SU-DHL-6 (cell line): ENCODE data around the gene SYT2.
"Not testable (repeated sequence)": the region's sequence is repeated elsewhere in the genome, so short reads cannot be mapped to it uniquely, and the experiment has no call there.

Source experiments
- H2AFZ ChIP-seq: fragments of 200-600 bp; sonication (generic); 2 replicates; pipeline ENCODE4 v1.6.1; 2014; ENCODE audit warnings: low read depth, mild to moderate bottlenecking, moderate library complexity, mixed read lengths, antibody characterized with exemption, low read length; ENCODE audit not compliant: severe bottlenecking
- H3F3A ChIP-seq: fragments of 200-600 bp; shearing (Covaris generic); 2 replicates; pipeline ENCODE4 v1.6.0; 2016; ENCODE audit warnings: antibody characterized with exemption, mild to moderate bottlenecking; ENCODE audit not compliant: insufficient read depth
- H3K27ac ChIP-seq: fragments of 200-600 bp; sonication (generic); 2 replicates; pipeline ENCODE4 v1.5.1; 2016; ENCODE audit warnings: low read depth, mild to moderate bottlenecking, low read length, moderate library complexity, mixed read lengths
- H3K27me3 ChIP-seq: fragments of 200-600 bp; sonication (generic), shearing (Covaris generic); 2 replicates; pipeline ENCODE4 v1.6.0; 2014; ENCODE audit warnings: mild to moderate bottlenecking, low read length
- H3K36me3 ChIP-seq: fragments of 200-600 bp; sonication (generic); 2 replicates; pipeline ENCODE4 v1.6.1; 2014; ENCODE audit warnings: mild to moderate bottlenecking, low read length, mixed read lengths
- H3K4me2 ChIP-seq: fragments of 300-600, 200-600 bp; shearing (Covaris generic), sonication (generic); 2 replicates; pipeline ENCODE4 v1.6.0; 2014; ENCODE audit warnings: low read length, low read depth, mild to moderate bottlenecking; ENCODE audit not compliant: poor library complexity, severe bottlenecking
- H3K4me3 ChIP-seq: fragments of 200-600 bp; sonication (generic); 2 replicates; pipeline ENCODE4 v1.5.1; 2014; ENCODE audit warnings: antibody characterized with exemption, low read length, mild to moderate bottlenecking, mixed read lengths; ENCODE audit not compliant: insufficient read depth, poor library complexity, severe bottlenecking
- H3K79me2 ChIP-seq: fragments of 200-600 bp; sonication (generic); 2 replicates; pipeline ENCODE4 v1.6.1; 2014; ENCODE audit warnings: mild to moderate bottlenecking, low read length, moderate library complexity; ENCODE audit not compliant: insufficient read depth
- H3K9ac ChIP-seq: fragments of 200-600 bp; sonication (generic); 2 replicates; pipeline ENCODE4 v1.7.0; 2014; ENCODE audit warnings: mild to moderate bottlenecking, low read length
- H3K9me2 ChIP-seq: fragments of 200-600 bp; sonication (generic); replicated peaks from 2 replicates; pipeline ENCODE4 v1.6.1; 2014; ENCODE audit warnings: low read length; ENCODE audit not compliant: insufficient read depth
- H3K9me3 ChIP-seq: fragments of 200-600 bp; sonication (generic); 2 replicates; pipeline ENCODE4 v1.6.1; 2014; ENCODE audit warnings: low read length, mixed read lengths; ENCODE audit not compliant: insufficient read depth
- H4K20me1 ChIP-seq: fragments of 200-600 bp; sonication (generic); 2 replicates; pipeline ENCODE4 v1.6.1; 2014; ENCODE audit warnings: low read depth, mild to moderate bottlenecking, antibody characterized with exemption, low read length, moderate library complexity, mixed read lengths
- CTCF ChIP-seq: fragments of 200-600 bp; sonication (generic); IDR thresholded peaks from one replicate; pipeline ENCODE4 v1.5.1; 2017; ENCODE audit warnings: antibody characterized with exemption, mild to moderate bottlenecking, low read length, moderate library complexity; ENCODE audit not compliant: insufficient read depth, poor library complexity, severe bottlenecking
- EZH2phosphoT487 ChIP-seq: fragments of 200-600 bp; sonication (generic), shearing (Covaris generic); conservative IDR thresholded peaks from 2 replicates; pipeline ENCODE4 v1.6.1; 2018; ENCODE audit warnings: mild to moderate bottlenecking, antibody characterized with exemption, low read length, moderate library complexity, mixed read lengths

SYT2 gene

GRCh38 chr1:202547215-202547614, 163.0 kb downstream of the SYT2 start:
- Histone ChIP-seq H3K36me3 (no peaks in the 10 kb centered on the region), H3K9ac (no peak overlapping the region), H3K27ac (no peak overlapping the region), H3K27me3 (no peaks in the 10 kb centered on the region), H3K4me2 (no peak overlapping the region), H3F3A (no peaks in the 10 kb centered on the region), H3K9me2 (no peaks in the 10 kb centered on the region), H2AFZ (no peak overlapping the region), H3K4me3 (no peak overlapping the region), H3K79me2 (no peaks in the 10 kb centered on the region), H3K9me3 (no peaks in the 10 kb centered on the region), H4K20me1 (no peaks in the 10 kb centered on the region)
- TF ChIP-seq CTCF (no peak), EZH2phosphoT487 (no peak)

- not testable (repeated sequence) for H3K9ac ChIP-seq, H3K27ac ChIP-seq
These were observed 163.5 kb downstream of the SYT2 start for GRCh38 chr1:202546796-202547195.

GRCh38 chr1:202546377-202546776, 163.9 kb downstream of the SYT2 start:
- not testable (repeated sequence) for H3K9ac ChIP-seq, H3K4me2 ChIP-seq, H3K27me3 ChIP-seq, H3K4me3 ChIP-seq, H4K20me1 ChIP-seq, H3K79me2 ChIP-seq, H3K9me2 ChIP-seq, H2AFZ ChIP-seq, H3K36me3 ChIP-seq, H3K9me3 ChIP-seq, H3F3A ChIP-seq, H3K27ac ChIP-seq

More at GRCh38 chr1:202546796-202547195, 163.5 kb downstream of the SYT2 start:
- H3K27me3 ChIP-seq, H3K79me2 ChIP-seq, H4K20me1 ChIP-seq, H3K9me2 ChIP-seq, H3K36me3 ChIP-seq, H3K4me2 ChIP-seq, H3F3A ChIP-seq, H3K9me3 ChIP-seq, H2AFZ ChIP-seq, H3K4me3 ChIP-seq: not testable (repeated sequence)

DNA sequence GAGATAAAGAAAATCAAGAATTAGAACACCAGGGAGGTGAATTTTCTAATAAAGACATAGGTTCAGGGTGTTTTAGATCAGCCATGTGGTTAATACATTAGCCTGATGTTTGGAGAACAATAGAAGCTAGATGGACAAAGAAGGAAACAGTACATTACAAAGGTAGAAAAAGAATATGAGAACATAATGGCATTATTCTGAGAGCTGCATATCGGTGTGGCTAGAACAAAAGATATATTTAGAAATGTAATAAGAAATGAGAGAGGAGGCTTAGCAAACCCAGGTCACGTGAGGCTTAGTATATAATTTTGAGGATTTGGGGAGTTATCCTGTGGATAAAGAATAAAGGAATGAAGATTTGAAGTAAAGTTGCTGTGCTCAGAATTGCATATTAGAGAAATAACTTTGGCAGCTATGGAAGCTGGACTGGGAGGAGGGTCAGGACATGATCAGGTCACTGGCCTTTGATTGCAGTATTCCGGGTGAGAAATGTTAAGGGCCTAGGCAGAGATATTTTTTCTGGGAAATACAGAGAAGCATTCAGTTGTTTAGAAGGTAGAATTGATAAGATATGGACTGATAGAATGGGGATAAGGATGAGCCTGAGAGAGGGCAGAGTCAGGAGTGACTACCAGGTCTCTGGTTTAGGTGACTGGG, 164.5 kb downstream of the SYT2 start:
- H3K4me2 ChIP-seq, H3K9me2 ChIP-seq, H3K27ac ChIP-seq, H3K9me3 ChIP-seq, H4K20me1 ChIP-seq, H3F3A ChIP-seq, H3K9ac ChIP-seq, H3K36me3 ChIP-seq, H3K4me3 ChIP-seq, H2AFZ ChIP-seq, H3K27me3 ChIP-seq, H3K79me2 ChIP-seq: not testable (repeated sequence)

DNA sequence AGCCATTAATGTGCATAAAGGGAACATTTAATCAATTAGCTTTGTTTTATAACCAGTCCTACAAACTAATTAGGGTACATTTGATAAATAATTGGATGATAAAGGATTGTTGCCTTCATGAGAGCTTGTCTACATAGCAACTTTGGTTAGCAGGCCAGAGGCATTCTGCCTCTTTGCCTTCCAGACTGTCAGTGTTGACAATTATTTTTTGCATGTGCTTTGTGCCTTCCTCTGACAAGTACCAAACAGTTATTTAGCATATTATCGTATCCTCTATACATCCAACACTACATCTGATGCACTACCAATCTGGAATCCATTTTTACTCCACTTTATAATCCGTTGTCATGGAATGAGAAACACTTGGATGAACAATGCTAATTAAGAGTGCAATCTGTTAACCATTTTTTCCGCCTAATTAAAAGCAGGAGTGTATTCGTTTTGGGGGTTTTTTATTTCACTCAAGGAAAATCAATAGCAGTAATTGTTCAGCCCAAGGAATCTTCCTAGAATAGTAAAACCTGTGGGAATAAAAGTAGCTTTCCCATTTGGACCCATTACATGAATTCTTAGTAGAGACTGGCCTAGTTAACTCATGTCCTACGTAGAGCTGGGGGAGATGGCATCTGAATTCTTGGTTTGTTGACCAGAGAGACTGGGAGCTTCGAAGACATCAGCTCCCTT, 165.3 kb downstream of the SYT2 start:
- not testable (repeated sequence) for H3K79me2 ChIP-seq, H3F3A ChIP-seq, H2AFZ ChIP-seq, H3K27ac ChIP-seq, H3K4me2 ChIP-seq, H3K9ac ChIP-seq, H3K9me2 ChIP-seq, H3K27me3 ChIP-seq, H3K9me3 ChIP-seq, H3K4me3 ChIP-seq, H4K20me1 ChIP-seq, H3K36me3 ChIP-seq

- H3K4me2 ChIP-seq, H3K9me2 ChIP-seq, H3K36me3 ChIP-seq, H3K9me3 ChIP-seq, H4K20me1 ChIP-seq, H3F3A ChIP-seq, H3K27ac ChIP-seq, H3K27me3 ChIP-seq, H3K4me3 ChIP-seq, H3K79me2 ChIP-seq, H3K9ac ChIP-seq, H2AFZ ChIP-seq: not testable (repeated sequence)
These were observed 166.7 kb downstream of the SYT2 start for GRCh38 chr1:202543537-202543936.

DNA sequence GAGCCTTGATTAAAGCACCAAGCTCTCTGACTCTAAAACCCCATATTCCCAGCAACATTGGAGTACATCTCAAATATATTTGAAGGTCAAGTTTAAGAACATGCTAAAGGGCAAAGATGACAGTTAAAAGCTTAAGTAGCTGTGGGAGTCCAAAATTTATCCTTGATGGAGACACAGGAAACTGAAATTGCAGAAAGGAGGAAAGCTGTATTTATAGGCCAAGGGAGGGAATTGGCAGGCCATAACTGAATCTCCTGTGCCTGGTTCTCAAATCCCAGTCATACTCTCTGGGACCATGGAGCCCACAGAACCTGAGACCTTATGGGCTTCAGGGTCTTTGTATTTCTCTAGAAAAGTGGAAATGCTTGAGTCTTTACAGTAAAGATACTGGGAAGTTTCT, 167.8 kb downstream of the SYT2 start:
- H3K4me3 ChIP-seq, H3K9me2 ChIP-seq, H3K27ac ChIP-seq, H2AFZ ChIP-seq, H4K20me1 ChIP-seq, H3K27me3 ChIP-seq, H3K79me2 ChIP-seq, H3K4me2 ChIP-seq, H3K9ac ChIP-seq, H3F3A ChIP-seq, H3K9me3 ChIP-seq, H3K36me3 ChIP-seq: not testable (repeated sequence)
